ENCODE measurements around the gene NHSL2.
"Not testable (repeated sequence)": the region's sequence is repeated elsewhere in the genome, so short reads cannot be mapped to it uniquely, and the experiment has no call there.

The NHSL2 gene

GRCh38 chrX:71910643-71910985, at the start of gene NHSL2:
Gene NHSL2, plus strand, starts transcription at chrX:71910845.
- DNase-seq, result no peak

- DNase-seq, result no peak
Observed at GRCh38 chrX:71867680-71868079, 43.0 kb upstream of the NHSL2 start.

- DNase-seq, result not testable (repeated sequence)
Observed at GRCh38 chrX:71869566-71869965, 41.1 kb upstream of the NHSL2 start.

GRCh38 chrX:71870208-71871098, 40.2 kb upstream of the NHSL2 start:
- no peak for DNase-seq

- no peak for DNase-seq
Observed at GRCh38 chrX:71871367-71871766, 39.3 kb upstream of the NHSL2 start.

GRCh38 chrX:71872542-71873458, 37.8 kb upstream of the NHSL2 start:
- DNase-seq, result no peak

GRCh38 chrX:71873459-71873833, 37.2 kb upstream of the NHSL2 start:
- DNase-seq, result no peak

- not testable (repeated sequence) for DNase-seq
Observed at GRCh38 chrX:71876841-71877240, 33.8 kb upstream of the NHSL2 start.

GRCh38 chrX:71885099-71885498, 25.5 kb upstream of the NHSL2 start:
- DNase-seq, result no peak

- DNase-seq, result no peak
Observed at GRCh38 chrX:71895607-71896006, 15.0 kb upstream of the NHSL2 start.

GRCh38 chrX:71906144-71906543, 4.5 kb upstream of the NHSL2 start:
- DNase-seq, result no peak

- DNase-seq, result no peak
Observed at GRCh38 chrX:71908387-71908786, 2.3 kb upstream of the NHSL2 start.

GRCh38 chrX:71909956-71910355, 689 bp upstream of the NHSL2 start:
- DNase-seq, result no peak

GRCh38 chrX:71910986-71911730, 513 bp downstream of the NHSL2 start:
- DNase-seq, result no peak

GRCh38 chrX:71911731-71912050, 1.0 kb downstream of the NHSL2 start:
- no peak for DNase-seq

- no peak for DNase-seq
Observed at GRCh38 chrX:71912156-71912555, 1.5 kb downstream of the NHSL2 start.

GRCh38 chrX:71913156-71913950, 2.7 kb downstream of the NHSL2 start:
- DNase-seq, result no peak

- no peak for DNase-seq
Observed at GRCh38 chrX:71917621-71918343, 7.1 kb downstream of the NHSL2 start.

GRCh38 chrX:71919431-71919830, 8.8 kb downstream of the NHSL2 start:
- no peak for DNase-seq

- no peak for DNase-seq
Observed at GRCh38 chrX:71919886-71920285, 9.2 kb downstream of the NHSL2 start.

GRCh38 chrX:71922686-71923085, 12.0 kb downstream of the NHSL2 start:
- no peak for DNase-seq

- DNase-seq, result no peak
Observed at GRCh38 chrX:71923516-71923915, 12.9 kb downstream of the NHSL2 start.
